ENCODE data around the gene POTEC. TPM values are rescaled to one million over a fixed set of nuclear protein-coding genes. Genes with fewer than 3 reads are reported as not detected.

POTEC gene
- total RNA-seq: not detected in 2 replicates

GRCh38 chr18:14543446-14543964, at the start of gene POTEC:
Gene POTEC, minus strand, starts transcription at chr18:14543600. Its CDS starts 454 bp downstream, at chr18:14543146.

Other genes starting within 250 kb of the POTEC start
- gene ANKRD30B, start 204.6 kb upstream of the POTEC start, total RNA-seq: not detected in 2 replicates

Measured in epithelial cell of umbilical artery (primary cell).